GM12801 (cell line): ENCODE measurements around the gene EGFR.

Experiments used
- TF ChIP-seq, protein P1 (sequence below): IDR thresholded peaks from one replicate; pipeline ENCODE4 v1.5.1; 2011; ENCODE audit warnings: control low read depth; ENCODE audit not compliant: insufficient read length; ENCODE audit errors: extremely low read depth

EGFR gene

DNA sequence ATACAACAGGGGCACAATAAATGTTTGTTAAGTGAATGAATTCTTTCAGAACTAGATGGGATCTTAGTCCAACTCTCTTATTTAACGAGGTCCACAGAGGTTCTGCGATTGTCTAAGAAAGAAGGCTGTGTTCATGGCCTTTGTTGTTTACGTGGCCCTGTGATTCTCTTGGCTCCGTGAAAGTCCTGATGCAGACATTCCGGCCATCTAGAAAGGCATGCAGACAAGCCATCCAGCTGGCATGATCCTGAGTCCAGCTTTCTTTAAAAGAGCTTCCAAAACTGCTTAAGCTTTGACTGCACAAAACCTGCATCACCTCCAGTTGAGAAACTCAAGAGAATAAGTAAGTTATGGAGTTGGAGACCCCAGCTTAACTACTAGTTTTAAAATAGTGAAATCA, 26.0 kb downstream of the EGFR start:
- TF ChIP-seq, protein P1, sequence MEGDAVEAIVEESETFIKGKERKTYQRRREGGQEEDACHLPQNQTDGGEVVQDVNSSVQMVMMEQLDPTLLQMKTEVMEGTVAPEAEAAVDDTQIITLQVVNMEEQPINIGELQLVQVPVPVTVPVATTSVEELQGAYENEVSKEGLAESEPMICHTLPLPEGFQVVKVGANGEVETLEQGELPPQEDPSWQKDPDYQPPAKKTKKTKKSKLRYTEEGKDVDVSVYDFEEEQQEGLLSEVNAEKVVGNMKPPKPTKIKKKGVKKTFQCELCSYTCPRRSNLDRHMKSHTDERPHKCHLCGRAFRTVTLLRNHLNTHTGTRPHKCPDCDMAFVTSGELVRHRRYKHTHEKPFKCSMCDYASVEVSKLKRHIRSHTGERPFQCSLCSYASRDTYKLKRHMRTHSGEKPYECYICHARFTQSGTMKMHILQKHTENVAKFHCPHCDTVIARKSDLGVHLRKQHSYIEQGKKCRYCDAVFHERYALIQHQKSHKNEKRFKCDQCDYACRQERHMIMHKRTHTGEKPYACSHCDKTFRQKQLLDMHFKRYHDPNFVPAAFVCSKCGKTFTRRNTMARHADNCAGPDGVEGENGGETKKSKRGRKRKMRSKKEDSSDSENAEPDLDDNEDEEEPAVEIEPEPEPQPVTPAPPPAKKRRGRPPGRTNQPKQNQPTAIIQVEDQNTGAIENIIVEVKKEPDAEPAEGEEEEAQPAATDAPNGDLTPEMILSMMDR, result no peak

DNA sequence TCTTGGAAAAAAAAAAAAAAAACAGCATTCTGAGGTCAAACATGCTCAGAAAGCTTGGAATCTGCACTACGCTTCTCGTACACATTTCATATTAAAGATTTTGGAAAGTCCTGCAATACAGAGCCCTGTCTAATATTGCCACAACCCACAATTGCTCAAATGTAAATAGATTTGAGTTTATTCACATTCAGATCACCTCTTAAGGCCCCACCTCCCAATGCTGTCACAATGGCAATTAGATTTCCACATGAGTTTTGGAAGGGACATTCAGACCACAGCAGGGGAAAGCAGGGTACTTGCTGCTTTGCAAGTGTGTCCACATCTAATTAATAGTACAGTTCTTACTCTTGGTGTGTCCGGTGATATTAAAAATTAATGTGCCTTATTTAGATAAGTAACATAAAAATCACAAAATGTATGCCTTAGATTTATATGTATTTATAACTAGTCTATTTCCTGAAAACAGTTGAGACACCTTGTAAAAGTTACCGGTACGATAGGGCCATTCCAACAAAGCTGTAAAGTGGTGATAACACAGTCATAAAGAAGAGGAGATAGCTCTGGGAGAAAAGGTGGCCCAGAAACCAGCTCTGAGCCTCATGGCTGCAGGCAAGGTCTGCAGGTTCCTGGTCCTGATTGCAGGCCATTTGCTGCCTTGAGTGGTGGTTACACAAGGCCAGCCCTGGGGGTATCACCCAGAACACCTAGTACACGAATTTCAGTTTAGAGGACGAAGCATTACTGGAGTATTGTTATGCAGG, 27.9 kb downstream of the EGFR start:
- TF ChIP-seq, protein P1, result no peak

DNA sequence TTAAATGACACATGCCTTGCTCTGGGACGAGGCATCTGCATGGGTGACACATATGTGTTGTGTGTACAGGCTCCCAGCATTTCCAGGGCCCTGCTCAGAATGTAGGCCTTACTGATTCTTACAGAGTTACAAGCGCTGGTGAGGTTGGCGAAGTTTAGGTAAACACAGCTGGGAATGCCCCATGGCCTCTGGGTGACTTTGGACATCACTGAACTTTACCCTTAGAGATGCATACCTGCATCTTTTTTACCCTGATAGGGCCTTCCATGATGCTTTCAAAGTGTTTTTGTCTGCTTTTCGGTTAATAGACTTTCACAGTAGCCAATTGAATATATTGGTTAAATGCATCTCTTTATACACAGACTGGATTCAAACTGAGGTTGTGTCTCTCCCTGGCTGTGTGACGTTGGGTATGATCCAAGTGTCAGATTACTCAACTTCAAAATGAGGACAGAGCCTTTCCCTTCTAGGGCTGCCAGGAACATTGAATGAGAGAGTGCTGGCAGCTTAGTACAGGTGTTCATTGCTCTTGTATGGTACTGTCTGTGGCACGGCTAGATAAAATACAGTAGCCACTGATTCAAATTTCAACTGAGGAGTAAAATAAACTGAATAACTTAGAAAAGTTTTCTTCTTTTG, 29.5 kb downstream of the EGFR start:
- TF ChIP-seq, protein P1, result no peak

GRCh38 chr7:55050281-55050680, 31.5 kb downstream of the EGFR start:
- TF ChIP-seq, protein P1, result no peak

DNA sequence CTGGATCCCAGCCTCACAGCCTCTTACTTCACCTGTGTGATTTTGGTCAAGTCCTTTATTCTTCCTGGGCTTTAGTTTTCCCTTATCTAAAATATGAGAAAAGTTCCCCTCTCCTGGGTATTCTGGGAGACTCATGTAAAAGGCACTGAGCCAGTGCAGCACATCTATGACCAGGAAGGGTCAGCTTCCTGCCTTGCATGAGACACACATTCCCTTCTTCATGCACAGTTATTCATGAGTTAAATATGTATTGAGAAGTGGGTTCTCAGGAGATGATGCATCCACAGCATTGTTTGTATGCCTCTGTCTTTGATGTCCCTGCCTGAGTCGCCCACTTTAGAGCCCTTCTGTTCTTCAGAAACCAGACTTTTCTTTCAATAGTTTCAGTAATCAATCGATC, 33.3 kb downstream of the EGFR start:
- TF ChIP-seq, protein P1, result no peak

DNA sequence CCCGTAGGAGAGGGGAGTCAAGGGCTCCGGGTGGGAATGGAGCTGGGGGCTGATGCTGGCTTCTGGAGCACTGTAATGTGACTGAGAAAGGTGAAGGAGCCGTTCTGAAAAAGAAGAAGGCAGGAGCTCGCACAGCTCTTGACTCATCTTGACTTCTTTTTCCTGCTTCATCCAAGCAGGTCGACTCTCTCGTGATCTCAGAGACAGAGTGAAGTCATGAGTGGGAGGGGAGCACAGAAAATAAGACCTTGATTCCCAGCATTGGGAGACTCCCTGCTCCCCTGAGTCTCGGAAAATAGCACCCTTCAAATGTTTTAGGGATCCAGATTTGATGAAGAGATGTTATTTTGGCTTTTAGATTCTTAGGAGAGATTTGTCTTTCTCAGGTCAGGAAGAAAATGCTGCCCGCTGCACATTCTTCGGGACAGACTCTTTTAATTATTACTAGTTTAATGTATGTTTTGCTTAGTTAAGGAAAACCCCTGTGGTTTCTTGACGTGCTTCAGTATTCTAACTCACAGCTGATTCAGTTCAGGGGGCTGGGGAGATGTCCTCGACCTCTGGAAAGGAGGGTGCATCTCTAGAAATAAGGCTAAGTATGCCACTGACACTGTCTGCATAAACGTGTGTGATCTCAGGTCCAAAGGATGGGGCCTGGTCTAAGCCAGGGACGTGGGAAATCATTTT, 34.1 kb downstream of the EGFR start:
- TF ChIP-seq, protein P1, result no peak
